HG02798 (cell line): Measurements from ENCODE around the gene APLF.
"Not testable (repeated sequence)": the region's sequence is repeated elsewhere in the genome, so short reads cannot be mapped to it uniquely, and the experiment has no call there.

Experiments used
- ATAC-seq: cut with Tn5 transposase; IDR thresholded peaks from one replicate; pipeline ENCODE4 v1.9.1; 2021; ENCODE audit warnings: mild to moderate bottlenecking; ENCODE audit not compliant: unreplicated experiment, poor library complexity

Gene APLF

DNA sequence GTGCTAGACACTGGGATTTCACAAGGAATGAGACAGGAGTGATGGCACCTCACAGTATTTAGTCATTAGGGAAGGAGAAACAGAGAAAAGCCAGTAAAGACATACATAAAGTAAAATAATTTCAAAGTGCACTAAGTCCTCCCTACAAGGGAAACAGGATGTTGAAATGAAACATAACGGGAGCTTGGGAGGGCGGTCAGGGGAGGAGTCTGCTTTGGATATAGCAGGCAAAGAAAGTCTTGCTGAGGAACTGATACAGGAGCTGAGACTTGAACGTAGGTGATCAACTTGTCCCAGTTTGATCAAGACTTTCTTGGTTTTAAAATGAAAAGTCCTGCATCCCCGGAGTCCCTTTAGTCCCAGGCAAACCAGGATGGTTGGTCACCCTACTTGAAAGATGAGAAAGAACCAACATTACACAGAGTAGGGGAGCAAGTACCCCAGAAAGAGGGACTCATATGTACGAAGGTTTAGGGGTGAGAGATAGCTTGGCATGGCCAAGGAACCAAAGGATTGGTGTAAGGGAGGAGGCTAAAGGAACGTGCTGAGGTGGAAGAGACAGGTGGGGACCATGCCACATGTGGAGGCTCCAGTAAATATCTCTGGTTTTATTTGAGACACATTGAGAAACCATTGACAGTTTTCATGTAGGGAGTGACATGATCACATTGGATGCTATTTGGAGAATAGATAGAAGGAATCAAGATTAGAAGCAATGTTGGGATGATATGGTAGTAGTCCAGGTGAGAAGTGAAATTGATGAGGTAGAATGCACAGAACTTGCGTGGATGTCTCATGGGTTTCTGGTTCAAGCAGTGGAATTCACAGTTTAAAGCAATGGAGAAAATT, 28.7 kb upstream of the APLF start:
- ATAC-seq = no peak

DNA sequence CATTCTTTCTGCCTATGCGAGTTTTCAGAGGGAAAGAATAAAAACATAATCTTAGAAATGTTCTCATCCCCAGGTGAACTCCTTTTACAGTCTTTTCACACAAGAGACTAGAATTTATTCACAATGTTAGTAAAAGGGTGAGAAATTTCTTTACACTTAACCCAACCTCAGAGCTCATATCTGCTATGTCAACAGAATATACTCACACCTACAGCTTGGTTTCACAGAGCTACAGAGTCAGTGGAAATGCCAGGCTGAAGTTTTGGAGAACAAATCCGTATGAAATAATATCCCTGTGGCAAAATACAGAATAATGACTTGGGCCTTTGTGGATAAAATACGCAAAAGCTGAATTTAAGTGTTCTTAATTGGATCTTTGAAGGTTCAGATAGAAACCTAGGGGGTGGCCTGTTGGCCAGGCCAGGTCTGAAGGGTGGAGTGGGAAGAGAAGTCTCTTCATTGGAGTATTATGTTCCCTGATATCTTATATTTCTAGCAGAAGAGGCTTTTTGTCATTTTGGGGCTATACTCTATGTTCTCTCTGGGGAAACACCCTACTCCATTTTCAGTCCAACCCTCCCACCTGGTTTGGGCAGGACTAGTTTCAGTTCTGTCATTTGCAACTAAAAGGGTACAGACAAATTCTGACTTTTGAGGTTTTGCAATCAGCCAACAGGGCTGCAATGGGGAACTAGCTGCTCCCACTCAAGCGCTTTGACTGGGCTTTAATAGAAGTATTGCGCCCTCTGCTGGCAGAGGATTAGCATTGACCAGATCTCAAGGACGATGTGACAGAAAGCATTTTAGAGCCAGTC, 26.0 kb upstream of the APLF start:
- ATAC-seq = peak; percentile 99

DNA sequence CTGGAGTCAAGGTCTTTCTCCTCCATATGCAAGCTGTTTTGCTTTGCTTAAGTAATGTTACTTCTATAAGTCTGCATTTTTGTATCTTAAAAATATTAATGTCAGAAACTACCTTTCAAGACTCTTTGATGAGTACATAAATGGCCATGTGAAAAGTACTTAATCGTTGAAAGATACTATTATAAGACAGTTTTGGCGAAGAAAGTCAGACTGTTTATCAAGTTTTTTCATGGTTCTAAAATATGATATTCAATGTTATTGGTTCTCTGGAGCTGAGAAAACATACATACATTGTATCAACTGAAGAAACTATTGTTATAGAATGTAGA, 25.4 kb upstream of the APLF start:
- ATAC-seq = no peak

GRCh38 chr2:68446425-68446824, 21.0 kb upstream of the APLF start:
- not testable (repeated sequence) for ATAC-seq

DNA sequence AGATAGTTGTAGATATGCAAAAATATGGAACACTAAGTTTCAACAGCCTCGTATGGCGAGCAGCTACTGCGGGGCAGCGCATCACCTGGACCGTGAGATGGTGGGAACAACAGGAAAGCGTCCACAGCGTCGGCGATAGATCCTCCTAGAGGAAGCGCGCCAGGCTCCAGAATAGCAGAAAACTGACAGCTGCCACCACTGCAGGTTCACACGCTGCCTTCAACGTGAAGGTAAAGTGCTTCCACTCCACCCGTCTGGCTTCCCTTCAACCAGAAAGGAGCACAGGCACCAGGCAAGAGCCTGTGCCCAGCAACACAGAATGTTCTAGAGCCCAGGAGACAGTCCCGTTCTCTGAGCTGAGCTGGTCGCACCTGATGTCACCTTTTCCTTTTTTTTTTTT, 20.3 kb upstream of the APLF start:
- ATAC-seq = no peak

DNA sequence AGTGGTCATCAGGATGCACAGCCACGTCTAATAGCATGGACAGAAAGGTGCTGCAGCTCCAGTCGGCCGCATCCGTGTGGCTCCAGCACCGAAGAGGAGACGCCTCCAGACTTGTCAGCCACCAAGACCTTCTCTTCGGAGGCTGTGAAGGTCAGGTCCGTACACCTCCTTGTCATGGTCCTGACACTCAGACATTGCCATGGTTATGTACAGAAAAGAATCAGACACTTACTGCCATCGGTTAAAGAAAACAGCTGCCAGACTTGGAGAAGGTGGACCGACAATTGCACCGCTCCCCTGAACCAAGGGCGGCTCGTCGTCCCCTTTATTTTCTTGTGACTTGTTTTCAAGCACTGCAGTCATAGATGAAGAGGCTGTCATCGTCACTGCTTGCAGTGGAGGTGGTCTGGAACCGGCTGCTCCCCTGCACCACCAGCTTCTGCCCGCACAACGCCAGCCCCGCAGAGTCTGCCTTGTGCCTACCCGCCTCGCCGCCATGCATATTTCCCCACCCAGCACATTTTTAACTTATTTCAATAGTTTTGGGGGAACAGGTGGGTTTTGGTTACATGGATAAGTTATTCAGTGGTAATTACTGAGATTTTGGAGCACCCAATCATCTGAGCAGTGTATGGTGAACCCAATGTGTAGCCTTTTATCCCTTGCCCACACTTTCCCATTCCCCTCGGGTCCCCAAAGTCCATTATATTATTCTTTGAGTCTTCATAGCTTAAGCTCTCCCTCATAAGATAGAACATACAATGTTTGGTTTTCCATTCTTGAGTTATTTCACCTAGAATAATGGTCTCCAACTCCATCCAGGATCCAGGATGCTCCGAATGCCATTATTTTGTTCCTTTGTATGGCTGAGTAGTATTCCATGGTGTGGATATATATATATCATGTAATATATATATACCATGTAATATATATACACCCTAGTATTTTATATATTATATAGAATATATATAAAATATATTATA, 18.4 kb upstream of the APLF start:
- no peak for ATAC-seq

DNA sequence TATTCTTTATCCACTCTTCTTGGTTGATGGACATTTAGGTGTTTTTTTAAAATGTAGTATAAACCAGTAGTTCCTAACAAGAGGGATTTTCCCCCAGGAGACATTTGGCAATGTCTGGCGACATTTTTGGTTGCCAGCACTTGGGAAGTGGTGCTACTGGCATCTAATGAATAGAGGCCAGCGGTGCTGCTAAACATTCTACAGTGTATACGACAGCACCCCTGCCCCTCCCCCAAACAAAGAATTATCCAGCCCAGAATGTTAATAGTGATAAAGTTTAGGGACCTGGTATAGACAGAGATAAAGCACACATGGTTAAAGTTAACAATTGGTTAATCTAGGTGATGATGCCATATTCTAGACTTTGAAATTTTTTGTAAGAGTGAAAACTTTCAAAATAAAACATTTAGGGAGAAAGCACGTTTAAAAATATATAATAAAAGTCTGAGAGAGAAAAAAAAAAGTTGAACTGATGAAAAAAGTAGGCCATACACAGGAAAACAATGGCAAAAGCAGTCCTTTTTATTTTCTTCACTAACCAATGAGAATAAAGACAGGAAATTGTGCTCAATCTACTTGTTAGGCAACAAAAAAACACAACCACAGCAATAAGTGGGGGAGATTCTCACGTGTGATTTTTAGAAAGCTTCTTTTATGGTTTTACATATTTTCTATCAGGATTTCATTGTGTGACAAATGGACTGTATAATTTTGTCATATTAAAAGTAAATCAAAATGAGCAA, 15.1 kb upstream of the APLF start:
- no peak for ATAC-seq

- ATAC-seq = no peak
Measured at GRCh38 chr2:68453761-68454360, 13.5 kb upstream of the APLF start.

GRCh38 chr2:68454719-68455118, 12.7 kb upstream of the APLF start:
- ATAC-seq = no peak

DNA sequence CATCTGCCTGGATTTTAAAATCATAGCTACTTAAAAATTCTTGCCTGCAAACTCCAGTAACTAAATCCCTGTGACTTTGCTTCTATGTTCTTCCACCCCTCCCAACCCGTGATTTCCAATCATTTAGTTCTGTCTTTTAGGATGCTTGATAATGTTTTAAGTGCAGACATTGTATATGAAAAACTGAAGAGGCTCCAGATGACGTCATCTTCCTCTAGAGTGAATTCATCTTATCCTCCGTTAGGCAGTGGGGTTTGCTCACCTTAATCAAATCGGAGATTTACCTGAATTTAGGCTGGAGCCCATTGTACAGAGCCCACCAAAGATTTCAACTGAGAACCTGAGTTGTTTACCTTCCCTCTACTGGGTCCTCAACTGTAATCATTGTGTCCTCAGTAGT, 11.2 kb upstream of the APLF start:
- ATAC-seq = no peak

- no peak for ATAC-seq
Measured at GRCh38 chr2:68458981-68459380, 8.4 kb upstream of the APLF start.

GRCh38 chr2:68463287-68463877, 4.0 kb upstream of the APLF start:
- ATAC-seq = no peak

GRCh38 chr2:68464651-68465050, 2.7 kb upstream of the APLF start:
- no peak for ATAC-seq

DNA sequence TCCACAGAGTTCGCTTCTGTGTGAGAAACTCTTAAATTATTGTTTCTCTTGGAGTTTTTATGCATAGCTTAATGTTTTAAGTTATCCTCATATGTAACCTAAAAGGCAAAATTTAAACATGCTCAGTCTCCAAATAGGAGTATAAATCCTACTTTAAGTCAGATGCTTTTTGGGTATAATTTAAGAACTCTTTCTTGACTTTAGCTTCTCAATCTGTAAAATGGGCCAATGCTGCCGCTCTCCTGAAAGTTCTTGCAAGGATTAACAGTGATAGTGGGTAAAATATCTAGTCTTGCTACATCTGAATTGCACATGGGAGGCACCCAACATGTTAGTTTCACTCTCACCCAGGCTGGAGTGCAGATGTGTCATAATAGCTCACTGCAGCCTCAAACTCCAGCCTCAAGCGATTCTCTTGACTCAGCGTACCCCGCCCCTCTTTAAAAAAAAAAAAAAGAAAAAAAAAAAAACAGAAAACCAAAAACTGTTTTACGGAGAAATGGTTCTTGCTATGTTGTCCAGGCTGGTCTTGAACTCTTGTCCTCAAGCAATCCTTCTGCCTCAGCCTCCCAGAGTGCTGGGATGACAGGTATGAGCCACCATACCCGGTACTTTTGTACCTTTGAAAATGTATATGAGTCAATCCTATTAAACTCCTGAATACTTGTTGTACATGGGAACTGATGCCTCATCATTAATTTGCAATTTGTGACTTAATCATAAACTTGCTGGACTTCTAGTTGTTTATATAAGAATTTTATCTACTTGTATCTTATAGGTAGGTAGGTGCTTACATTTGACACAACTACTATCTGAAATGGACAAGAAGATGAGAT, 2.1 kb upstream of the APLF start:
- ATAC-seq = no peak

- no peak for ATAC-seq
Measured at GRCh38 chr2:68466361-68466777, 1.0 kb upstream of the APLF start.

GRCh38 chr2:68466778-68467076, 658 bp upstream of the APLF start:
- no peak for ATAC-seq

GRCh38 chr2:68468801-68469200, 1.4 kb downstream of the APLF start:
- no peak for ATAC-seq

DNA sequence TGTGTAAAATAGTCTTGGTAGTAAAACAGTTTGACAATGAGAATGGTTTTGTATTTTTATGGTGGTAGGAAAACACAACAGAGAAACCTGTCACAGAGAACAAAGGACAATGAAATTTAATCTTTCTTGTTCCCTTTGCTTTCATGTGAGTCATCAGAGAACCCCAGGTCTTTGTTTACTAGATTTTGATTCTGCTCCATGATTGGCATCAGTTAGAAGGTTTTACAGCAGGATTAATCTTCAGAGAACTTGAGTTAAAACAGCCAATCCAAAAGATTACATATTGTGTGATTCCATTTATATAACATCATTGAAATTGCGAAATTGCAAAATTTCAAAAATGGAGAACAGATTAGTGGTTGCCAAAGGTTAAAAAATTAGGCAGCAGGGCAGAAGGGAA, 2.5 kb downstream of the APLF start:
- ATAC-seq = no peak
